Activated CD4-positive, alpha-beta T cell treated with anti-CD3 and anti-CD28 coated beads for 36 hours (primary cell): ENCODE data around the gene PIP4K2A. TPM values are rescaled to one million over a fixed set of nuclear protein-coding genes. Genes with fewer than 3 reads are reported as not detected.
A peak's percentile ranks its signal among the peaks of the same experiment; 100 is the strongest.

ENCODE experiments used
- ATAC-seq: fragments of 200-7000 bp; cut with Tn5 transposase; one replicate; pipeline ENCODE4 v1.10.0; 2021; ENCODE audit warnings: mild to moderate bottlenecking, moderate library complexity
- CTCF ChIA-PET: fragments of 350-600 bp; sonication (Branson Sonifier 250); formaldehyde crosslinking; loops from one replicate; lab custom pipeline; 2021; ENCODE audit warnings: antibody characterized with exemption; lab: Charles Lee
- POLR2A ChIA-PET: fragments of 350-600 bp; sonication (Branson Sonifier 250); formaldehyde crosslinking; loops from one replicate; lab custom pipeline; 2021; ENCODE audit warnings: antibody characterized with exemption, inconsistent platforms; lab: Charles Lee
- DNase-seq: peaks from one replicate; pipeline ENCODE4 v3.0.0-alpha.2; 2020
- H3K27ac Mint-ChIP-seq: one replicate; pipeline ENCODE4 v1.8.0; 2021; ENCODE audit warnings: mixed read lengths
- H3K27me3 Mint-ChIP-seq: one replicate; pipeline ENCODE4 v1.8.0; 2021; ENCODE audit warnings: mixed read lengths
- H3K36me3 Mint-ChIP-seq: one replicate; pipeline ENCODE4 v1.8.0; 2021; ENCODE audit warnings: low read depth, mixed read lengths
- H3K4me1 Mint-ChIP-seq: one replicate; pipeline ENCODE4 v1.8.0; 2021; ENCODE audit warnings: mixed read lengths
- H3K4me3 Mint-ChIP-seq: one replicate; pipeline ENCODE4 v1.8.0; 2021; ENCODE audit warnings: mild to moderate bottlenecking, moderate library complexity, mixed read lengths
- H3K9me3 Mint-ChIP-seq: one replicate; pipeline ENCODE4 v1.8.0; 2021; ENCODE audit warnings: low read depth, mixed read lengths
- intact Hi-C, 2 experiments: fragments of 100-400 bp; cut with DNase I in 1 of 2; cut with micrococcal nuclease in 1 of 2; formaldehyde crosslinking; loops; one replicate each; pipeline versions ENCODE4 v1.14.2 to v1.15.1; 2022 to 2024; cut with DNase I, micrococcal nuclease
- total RNA-seq, 2 experiments: library from RNA; stranded (reverse); gene quantifications; one replicate each; pipeline ENCODE4 v1.2.3, GENCODE V29; 2021

The PIP4K2A gene
- total RNA-seq, 2 experiments from 2014 or later: 105 to 108 TPM

- H3K9me3 Mint-ChIP-seq: no peaks in the 10 kb centered on the region
- H3K36me3 Mint-ChIP-seq: peaks cover 20% of the 10 kb centered on the region
- H3K27me3 Mint-ChIP-seq: no peaks in the 10 kb centered on the region
Observed at GRCh38 chr10:22656036-22656435, 58.3 kb downstream of the PIP4K2A start.

GRCh38 chr10:22655312-22655981 is 58.9 kb downstream of the PIP4K2A start:
- ATAC-seq (peak; percentile 57), DNase-seq (peak; percentile 62)
- H3K27ac Mint-ChIP-seq: peak overlapping the region; percentile 85
- peaks cover 18% of the 10 kb centered on the region for H3K36me3 Mint-ChIP-seq
- H3K9me3 Mint-ChIP-seq: no peaks in the 10 kb centered on the region
- peaks cover 98% of the 10 kb centered on the region for H3K4me1 Mint-ChIP-seq
- H3K4me3 Mint-ChIP-seq: peak overlapping the region; percentile 63
- POLR2A ChIA-PET: interaction anchor here (0.7 to 1.5 kb wide), 4 partner anchors 12 to 794 kb away, joined by 3 to 5 read pairs (median 4); no protein-coding TSS in a partner anchor
- no peaks in the 10 kb centered on the region for H3K27me3 Mint-ChIP-seq
- CTCF ChIA-PET: interaction anchor here (1.1 to 3.3 kb wide), 7 partner anchors 9 to 41 kb away, joined by 3 to 26 read pairs (median 4); no protein-coding TSS in a partner anchor
- intact Hi-C loops: loop anchor here (1.0 to 10.0 kb wide), 4 partner anchors 11 to 709 kb away; no protein-coding TSS in a partner anchor

More at GRCh38 chr10:22656036-22656435, 58.3 kb downstream of the PIP4K2A start:
- H3K27ac Mint-ChIP-seq: peak overlapping the region; percentile 85
- intact Hi-C loops: loop anchor here (5.0 to 10.0 kb wide), 2 partner anchors 331 to 709 kb away; no protein-coding TSS in a partner anchor
- ChIA-PET POLR2A (interaction anchor here (0.6 to 1.5 kb wide), 4 partner anchors 11 to 57 kb away, joined by 3 to 5 read pairs (median 3); no protein-coding TSS in a partner anchor), CTCF (interaction anchor here (0.9 to 3.3 kb wide), 5 partner anchors 10 to 40 kb away, joined by 3 to 26 read pairs (median 4); no protein-coding TSS in a partner anchor)
- DNase-seq (no peak), ATAC-seq (no peak)
- peak overlapping the region; percentile 63 for H3K4me3 Mint-ChIP-seq
- H3K4me1 Mint-ChIP-seq: peaks cover 98% of the 10 kb centered on the region

GRCh38 chr10:22652988-22653481 is 61.3 kb downstream of the PIP4K2A start:
- H3K36me3 Mint-ChIP-seq: peaks cover 19% of the 10 kb centered on the region
- H3K4me3 Mint-ChIP-seq: peak overlapping the region; percentile 62
- H3K27me3 Mint-ChIP-seq: no peaks in the 10 kb centered on the region
- ATAC-seq: peak; percentile 61
- peak; percentile 69 for DNase-seq
- no peaks in the 10 kb centered on the region for H3K9me3 Mint-ChIP-seq
- peak overlapping the region; percentile 85 for H3K27ac Mint-ChIP-seq
- intact Hi-C loops: loop anchor here (1.0 to 10.0 kb wide), 5 partner anchors 23 to 712 kb away; no protein-coding TSS in a partner anchor
- ChIA-PET CTCF (interaction anchor here (0.6 to 3.3 kb wide), 4 partner anchors 13 to 217 kb away, joined by 3 to 26 read pairs (median 4); no protein-coding TSS in a partner anchor), POLR2A (interaction anchor here (0.8 kb wide), 1 partner anchor 23 kb away, joined by 6 read pairs; no protein-coding TSS in a partner anchor)
- peaks cover 99% of the 10 kb centered on the region for H3K4me1 Mint-ChIP-seq

- ATAC-seq (no peak), DNase-seq (peak; percentile 66)
- peak overlapping the region; percentile 81 for H3K27ac Mint-ChIP-seq
- no peaks in the 10 kb centered on the region for H3K9me3 Mint-ChIP-seq
- no peaks in the 10 kb centered on the region for H3K27me3 Mint-ChIP-seq
- intact Hi-C loops: loop anchor here in 1 of 2 experiments (5.0 to 10.0 kb wide), 2 partner anchors 336 to 713 kb away; no protein-coding TSS in a partner anchor
- H3K36me3 Mint-ChIP-seq: peaks cover 17% of the 10 kb centered on the region
- H3K4me3 Mint-ChIP-seq: peak overlapping the region; percentile 7
- POLR2A ChIA-PET: interaction anchor here (0.8 kb wide), 1 partner anchor 25 kb away, joined by 3 read pairs; no protein-coding TSS in a partner anchor
- CTCF ChIA-PET: interaction anchor here (0.7 to 2.0 kb wide), 4 partner anchors 13 to 41 kb away, joined by 3 to 4 read pairs (median 4); no protein-coding TSS in a partner anchor
- H3K4me1 Mint-ChIP-seq: peaks cover 99% of the 10 kb centered on the region
Observed at GRCh38 chr10:22651276-22651980, 63.0 kb downstream of the PIP4K2A start.

GRCh38 chr10:22649994-22650393 is 64.4 kb downstream of the PIP4K2A start:
- no peak for ATAC-seq
- DNase-seq: no peak
- intact Hi-C loops: loop anchor here (1.0 to 10.0 kb wide), 7 partner anchors 20 to 715 kb away; no protein-coding TSS in a partner anchor

GRCh38 chr10:22649390-22649841 is 65.0 kb downstream of the PIP4K2A start:
- Mint-ChIP-seq H3K36me3 (peaks cover 18% of the 10 kb centered on the region), H3K4me3 (peak overlapping the region; percentile 49), H3K27me3 (no peaks in the 10 kb centered on the region), H3K4me1 (peaks cover 90% of the 10 kb centered on the region), H3K27ac (peak overlapping the region; percentile 93), H3K9me3 (no peaks in the 10 kb centered on the region)
- ATAC-seq: peak; percentile 50
- intact Hi-C loops: loop anchor here (1.0 to 5.0 kb wide), 5 partner anchors 19 to 44 kb away; no protein-coding TSS in a partner anchor
- peak; percentile 69 for DNase-seq
- CTCF ChIA-PET: interaction anchor here (0.5 to 2.2 kb wide), 8 partner anchors 9 to 1148 kb away, joined by 3 to 11 read pairs (median 4); no protein-coding TSS in a partner anchor
- POLR2A ChIA-PET: interaction anchor here (1.2 to 2.4 kb wide), 5 partner anchors 8 to 63 kb away, joined by 3 to 8 read pairs (median 5); no protein-coding TSS in a partner anchor

More at GRCh38 chr10:22649994-22650393, 64.4 kb downstream of the PIP4K2A start:
- Mint-ChIP-seq H3K27me3 (no peaks in the 10 kb centered on the region), H3K27ac (peak overlapping the region; percentile 93), H3K4me3 (peak overlapping the region; percentile 49), H3K36me3 (peaks cover 17% of the 10 kb centered on the region), H3K4me1 (peaks cover 91% of the 10 kb centered on the region), H3K9me3 (no peaks in the 10 kb centered on the region)
- CTCF ChIA-PET: interaction anchor here (0.8 to 2.2 kb wide), 7 partner anchors 9 to 31 kb away, joined by 3 to 11 read pairs (median 3); no protein-coding TSS in a partner anchor
- POLR2A ChIA-PET: interaction anchor here (0.6 to 2.4 kb wide), 5 partner anchors 8 to 323 kb away, joined by 4 to 8 read pairs (median 5); partner anchors contain the start of gene PIP4K2A

- ChIA-PET CTCF (interaction anchor here (0.7 to 1.8 kb wide), 6 partner anchors 8 to 19 kb away, joined by 3 to 11 read pairs (median 3); no protein-coding TSS in a partner anchor), POLR2A (interaction anchor here (1.2 to 2.4 kb wide), 5 partner anchors 9 to 64 kb away, joined by 3 to 8 read pairs (median 5); no protein-coding TSS in a partner anchor)
- ATAC-seq: peak; percentile 8
- Mint-ChIP-seq H3K27ac (peak overlapping the region; percentile 93), H3K4me3 (peak overlapping the region; percentile 49), H3K9me3 (no peaks in the 10 kb centered on the region), H3K4me1 (peaks cover 90% of the 10 kb centered on the region), H3K36me3 (peaks cover 25% of the 10 kb centered on the region), H3K27me3 (no peaks in the 10 kb centered on the region)
- no peak for DNase-seq
- intact Hi-C loops: loop anchor here (2.0 to 5.0 kb wide), 2 partner anchors 36 to 38 kb away; no protein-coding TSS in a partner anchor
Observed at GRCh38 chr10:22648547-22648961, 65.8 kb downstream of the PIP4K2A start.

- peaks cover 19% of the 10 kb centered on the region for H3K36me3 Mint-ChIP-seq
- H3K9me3 Mint-ChIP-seq: no peaks in the 10 kb centered on the region
- H3K4me3 Mint-ChIP-seq: peak overlapping the region; percentile 8
- intact Hi-C loops: loop anchor here in 1 of 2 experiments (5.0 kb wide), 1 partner anchor 35 kb away; no protein-coding TSS in a partner anchor
- no peak for ATAC-seq
- ChIA-PET CTCF (interaction anchor here (0.9 to 1.6 kb wide), 4 partner anchors 9 to 342 kb away, joined by 3 to 10 read pairs (median 5); no protein-coding TSS in a partner anchor), POLR2A (interaction anchor here (1.6 kb wide), 1 partner anchor 17 kb away, joined by 8 read pairs; no protein-coding TSS in a partner anchor)
- peak overlapping the region; percentile 93 for H3K27ac Mint-ChIP-seq
- H3K4me1 Mint-ChIP-seq: peaks cover 88% of the 10 kb centered on the region
- no peak for DNase-seq
- no peaks in the 10 kb centered on the region for H3K27me3 Mint-ChIP-seq
Observed at GRCh38 chr10:22647244-22647643, 67.1 kb downstream of the PIP4K2A start.

- intact Hi-C loops: loop anchor here in 1 of 2 experiments (5.0 kb wide), 1 partner anchor 34 kb away; no protein-coding TSS in a partner anchor
- POLR2A ChIA-PET: interaction anchor here (1.6 kb wide), 1 partner anchor 16 kb away, joined by 8 read pairs; no protein-coding TSS in a partner anchor
- Mint-ChIP-seq H3K9me3 (no peaks in the 10 kb centered on the region), H3K27me3 (no peaks in the 10 kb centered on the region), H3K27ac (peak overlapping the region; percentile 93), H3K36me3 (peaks cover 24% of the 10 kb centered on the region), H3K4me3 (peak overlapping the region; percentile 8), H3K4me1 (peaks cover 87% of the 10 kb centered on the region)
- ATAC-seq: peak; percentile 54
- CTCF ChIA-PET: interaction anchor here (0.9 to 1.6 kb wide), 4 partner anchors 10 to 343 kb away, joined by 3 to 10 read pairs (median 5); no protein-coding TSS in a partner anchor
- no peak for DNase-seq
Observed at GRCh38 chr10:22646388-22646853, 68.0 kb downstream of the PIP4K2A start.
